HL-60 (cell line): ENCODE results near the gene TSPAN18.

ENCODE experiments used
- DNase-seq, 2 experiments: peaks; one replicate each; pipeline ENCODE4 v3.0.0-alpha.2; 2010 to 2020; ENCODE audit warnings: low read depth in 1 of 2, low spot score in 1 of 2
- H3K27ac ChIP-seq: fragments of 250-450 bp; sonication (Bioruptor Pico); replicated peaks from 2 replicates; pipeline ENCODE4 v1.5.1; 2020; ENCODE audit warnings: mild to moderate bottlenecking, moderate library complexity
- H3K27me3 ChIP-seq: fragments of 250-450 bp; sonication (Bioruptor Pico); 2 replicates; pipeline ENCODE4 v1.5.1; 2021; ENCODE audit warnings: mild to moderate bottlenecking, moderate library complexity; ENCODE audit not compliant: insufficient read depth, poor library complexity, severe bottlenecking
- H3K4me3 ChIP-seq: replicated peaks from 2 replicates; pipeline ENCODE4 v1.5.1; 2011; ENCODE audit warnings: mild to moderate bottlenecking, control low read depth, low read length; ENCODE audit not compliant: insufficient read depth
- GABPA ChIP-seq: IDR thresholded peaks from 2 replicates; pipeline ENCODE4 v1.6.1; 2012; ENCODE audit warnings: low read depth
- POLR2AphosphoS5 ChIP-seq: IDR thresholded peaks from 2 replicates; pipeline ENCODE4 v1.6.1; 2012; ENCODE audit warnings: low read depth
- SPI1 ChIP-seq: IDR thresholded peaks from 2 replicates; pipeline ENCODE4 v1.6.1; 2012; ENCODE audit warnings: low read depth, mild to moderate bottlenecking, borderline replicate concordance
- TF ChIP-seq, protein P1 (sequence below): IDR thresholded peaks from 2 replicates; pipeline ENCODE4 v1.6.1; 2012; ENCODE audit warnings: low read depth; ENCODE audit not compliant: insufficient replicate concordance
- TF ChIP-seq, protein P2 (sequence below): IDR thresholded peaks from one replicate; pipeline ENCODE4 v1.5.1; 2011; ENCODE audit warnings: low read length, control low read depth, inconsistent platforms; ENCODE audit not compliant: insufficient read depth

Gene TSPAN18

DNA sequence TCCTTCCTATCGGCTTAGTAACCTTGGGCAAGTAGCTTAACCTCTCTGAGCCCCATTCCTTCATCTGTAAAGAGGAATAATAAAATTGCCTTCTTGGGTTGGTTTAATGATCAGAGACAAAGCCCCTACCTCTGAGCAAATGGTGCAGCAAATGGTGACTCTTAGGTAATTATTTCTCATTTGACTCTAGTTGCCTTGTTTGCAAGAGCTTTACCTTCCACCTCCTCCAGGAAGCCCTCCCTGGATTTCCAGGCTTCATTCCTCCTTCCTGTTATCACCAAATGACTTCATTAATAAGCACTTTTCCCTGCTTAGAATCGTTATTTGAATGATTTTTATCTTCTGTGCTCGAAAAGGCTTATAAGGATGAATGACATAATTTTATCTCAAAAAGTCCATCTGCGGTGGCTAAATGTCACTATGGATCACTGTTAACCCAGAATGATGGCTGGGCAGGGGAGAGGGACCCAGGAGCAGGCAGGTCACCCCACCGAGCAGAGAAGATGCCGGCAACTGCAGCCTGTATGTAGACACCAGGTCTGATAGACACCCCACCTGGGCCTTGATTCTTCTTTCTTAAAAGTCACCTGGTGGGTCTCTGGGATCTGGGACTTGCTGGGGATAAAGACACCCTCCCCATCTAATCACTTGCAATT is 106.6 kb downstream of the TSPAN18 start:
- H3K27me3 ChIP-seq: peaks cover 3% of the 10 kb centered on the region
- no peak for DNase-seq
- TF ChIP-seq GABPA (no peak), SPI1 (no peak), POLR2AphosphoS5 (no peak)
- TF ChIP-seq, protein P1, sequence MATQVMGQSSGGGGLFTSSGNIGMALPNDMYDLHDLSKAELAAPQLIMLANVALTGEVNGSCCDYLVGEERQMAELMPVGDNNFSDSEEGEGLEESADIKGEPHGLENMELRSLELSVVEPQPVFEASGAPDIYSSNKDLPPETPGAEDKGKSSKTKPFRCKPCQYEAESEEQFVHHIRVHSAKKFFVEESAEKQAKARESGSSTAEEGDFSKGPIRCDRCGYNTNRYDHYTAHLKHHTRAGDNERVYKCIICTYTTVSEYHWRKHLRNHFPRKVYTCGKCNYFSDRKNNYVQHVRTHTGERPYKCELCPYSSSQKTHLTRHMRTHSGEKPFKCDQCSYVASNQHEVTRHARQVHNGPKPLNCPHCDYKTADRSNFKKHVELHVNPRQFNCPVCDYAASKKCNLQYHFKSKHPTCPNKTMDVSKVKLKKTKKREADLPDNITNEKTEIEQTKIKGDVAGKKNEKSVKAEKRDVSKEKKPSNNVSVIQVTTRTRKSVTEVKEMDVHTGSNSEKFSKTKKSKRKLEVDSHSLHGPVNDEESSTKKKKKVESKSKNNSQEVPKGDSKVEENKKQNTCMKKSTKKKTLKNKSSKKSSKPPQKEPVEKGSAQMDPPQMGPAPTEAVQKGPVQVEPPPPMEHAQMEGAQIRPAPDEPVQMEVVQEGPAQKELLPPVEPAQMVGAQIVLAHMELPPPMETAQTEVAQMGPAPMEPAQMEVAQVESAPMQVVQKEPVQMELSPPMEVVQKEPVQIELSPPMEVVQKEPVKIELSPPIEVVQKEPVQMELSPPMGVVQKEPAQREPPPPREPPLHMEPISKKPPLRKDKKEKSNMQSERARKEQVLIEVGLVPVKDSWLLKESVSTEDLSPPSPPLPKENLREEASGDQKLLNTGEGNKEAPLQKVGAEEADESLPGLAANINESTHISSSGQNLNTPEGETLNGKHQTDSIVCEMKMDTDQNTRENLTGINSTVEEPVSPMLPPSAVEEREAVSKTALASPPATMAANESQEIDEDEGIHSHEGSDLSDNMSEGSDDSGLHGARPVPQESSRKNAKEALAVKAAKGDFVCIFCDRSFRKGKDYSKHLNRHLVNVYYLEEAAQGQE: no peak
- TF ChIP-seq, protein P2, sequence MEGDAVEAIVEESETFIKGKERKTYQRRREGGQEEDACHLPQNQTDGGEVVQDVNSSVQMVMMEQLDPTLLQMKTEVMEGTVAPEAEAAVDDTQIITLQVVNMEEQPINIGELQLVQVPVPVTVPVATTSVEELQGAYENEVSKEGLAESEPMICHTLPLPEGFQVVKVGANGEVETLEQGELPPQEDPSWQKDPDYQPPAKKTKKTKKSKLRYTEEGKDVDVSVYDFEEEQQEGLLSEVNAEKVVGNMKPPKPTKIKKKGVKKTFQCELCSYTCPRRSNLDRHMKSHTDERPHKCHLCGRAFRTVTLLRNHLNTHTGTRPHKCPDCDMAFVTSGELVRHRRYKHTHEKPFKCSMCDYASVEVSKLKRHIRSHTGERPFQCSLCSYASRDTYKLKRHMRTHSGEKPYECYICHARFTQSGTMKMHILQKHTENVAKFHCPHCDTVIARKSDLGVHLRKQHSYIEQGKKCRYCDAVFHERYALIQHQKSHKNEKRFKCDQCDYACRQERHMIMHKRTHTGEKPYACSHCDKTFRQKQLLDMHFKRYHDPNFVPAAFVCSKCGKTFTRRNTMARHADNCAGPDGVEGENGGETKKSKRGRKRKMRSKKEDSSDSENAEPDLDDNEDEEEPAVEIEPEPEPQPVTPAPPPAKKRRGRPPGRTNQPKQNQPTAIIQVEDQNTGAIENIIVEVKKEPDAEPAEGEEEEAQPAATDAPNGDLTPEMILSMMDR: no peak
- H3K4me3 ChIP-seq: no peak overlapping the region
- H3K27ac ChIP-seq: no peak overlapping the region

DNA sequence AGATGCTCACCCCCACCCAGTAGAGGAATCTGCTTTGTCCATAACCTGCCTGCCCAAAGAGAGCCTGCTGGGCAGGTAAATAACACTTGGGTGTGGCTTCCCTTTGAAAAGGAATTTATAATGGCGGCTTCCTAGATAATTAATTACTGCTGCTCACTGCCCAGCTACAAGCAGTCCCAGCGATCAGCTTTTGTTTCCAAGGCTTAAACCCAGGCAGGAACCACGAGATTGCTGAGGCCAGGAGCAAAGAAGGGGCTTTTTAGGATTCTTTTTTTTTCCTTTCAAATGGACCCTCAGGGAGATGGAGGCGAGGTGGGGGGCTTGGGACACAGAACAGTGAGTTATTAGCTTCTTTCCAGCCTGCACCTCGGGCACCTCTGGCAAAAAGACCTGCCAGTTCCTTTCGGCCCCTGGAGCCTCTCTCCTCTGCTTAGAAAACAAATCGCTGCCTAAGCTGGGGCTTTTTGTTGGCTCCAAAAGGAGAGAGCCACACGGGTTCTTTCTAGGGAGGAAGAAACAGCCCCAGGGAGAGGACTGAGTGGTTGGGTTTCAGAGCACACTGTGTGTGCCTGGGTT is 107.2 kb downstream of the TSPAN18 start:
- TF ChIP-seq SPI1: no peak
- TF ChIP-seq, protein P2: no peak
- TF ChIP-seq POLR2AphosphoS5: no peak
- TF ChIP-seq, protein P1: no peak
- TF ChIP-seq GABPA: no peak
- no peak overlapping the region for H3K4me3 ChIP-seq
- H3K27me3 ChIP-seq: peaks cover 3% of the 10 kb centered on the region
- H3K27ac ChIP-seq: no peak overlapping the region
- no peak for DNase-seq

DNA sequence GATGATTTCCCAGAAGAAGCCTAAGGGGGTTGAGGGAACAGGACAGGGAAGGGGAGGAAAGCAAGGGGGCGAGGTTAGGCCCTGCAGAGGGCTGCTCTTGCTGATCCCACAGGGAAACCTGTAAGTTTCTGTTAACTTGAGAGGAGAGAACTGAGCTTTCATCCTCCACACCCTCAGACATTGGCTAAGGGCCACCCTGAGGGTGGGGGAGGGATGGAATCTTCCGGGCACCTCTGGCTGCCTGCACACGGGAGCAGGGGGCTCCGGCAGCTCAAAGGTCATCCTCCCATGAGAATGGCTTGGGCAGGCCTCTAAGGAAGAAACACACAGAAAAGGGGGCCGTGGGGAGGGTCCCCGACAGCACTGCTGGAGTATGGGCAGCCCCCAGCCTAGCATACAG is 108.1 kb downstream of the TSPAN18 start:
- no peak for DNase-seq
- peaks cover 3% of the 10 kb centered on the region for H3K27me3 ChIP-seq
- no peak overlapping the region for H3K4me3 ChIP-seq
- H3K27ac ChIP-seq: no peak overlapping the region
- no peak for TF ChIP-seq POLR2AphosphoS5
- TF ChIP-seq, protein P1: no peak
- no peak for TF ChIP-seq SPI1
- TF ChIP-seq, protein P2: no peak
- no peak for TF ChIP-seq GABPA
